Lower leg skin (tissue), 4 donors: Measurements from ENCODE around the gene RGL3. TPM values are rescaled to one million over a fixed set of nuclear protein-coding genes. Genes with fewer than 3 reads are reported as not detected.
"Not testable (repeated sequence)": the region's sequence is repeated elsewhere in the genome, so short reads cannot be mapped to it uniquely, and the experiment has no call there.

Experiments
- DNase-seq, 2 donors: peaks; one replicate each; pipeline ENCODE4 v3.0.0-alpha.2; 2019; ENCODE audit warnings: low spot score in 2 of 2
- H3K4me3 ChIP-seq: fragments of 200-600 bp; sonication (generic); 2 replicates; pipeline ENCODE4 v1.5.1; 2017; ENCODE audit warnings: mild to moderate bottlenecking, low read depth; ENCODE audit not compliant: poor library complexity, severe bottlenecking
- POLR2A ChIP-seq, 2 donors: fragments of 450-650 bp; IDR thresholded peaks; one replicate each; pipeline ENCODE4 v1.6.1; 2016 to 2017; ENCODE audit warnings: antibody characterized with exemption in 2 of 2, mild to moderate bottlenecking in 1 of 2, moderate library complexity in 1 of 2
- WGBS, 2 donors: methylation state at CpG; one replicate each; pipeline ENCODE4 v1.1.5; 2018; 5-methylcytosine and 5-hydroxymethylcytosine counted together
- intact Hi-C: fragments of 100-400 bp; cut with DNase I; formaldehyde crosslinking; loops from one replicate; pipeline ENCODE4 v1.15.0; 2023; ENCODE audit warnings: low total_unique reads
- total RNA-seq, 4 donors: library from RNA; depleted of rRNA; stranded (reverse); fragments of >200 nt; gene quantifications; one replicate each; pipeline ENCODE4 v1.1.0, GENCODE V29; 2016
- TF ChIP-seq, protein P1 (sequence below), 3 donors: fragments of 450-650 bp; IDR thresholded peaks; one replicate each; pipeline ENCODE4 v1.5.1; 2016; ENCODE audit warnings: antibody characterized with exemption in 3 of 3, mild to moderate bottlenecking in 3 of 3, moderate library complexity in 2 of 3

RGL3 gene
- total RNA-seq, 4 donors from 2014 or later = 0.17 to 6.3 (median 1.6) TPM

DNA sequence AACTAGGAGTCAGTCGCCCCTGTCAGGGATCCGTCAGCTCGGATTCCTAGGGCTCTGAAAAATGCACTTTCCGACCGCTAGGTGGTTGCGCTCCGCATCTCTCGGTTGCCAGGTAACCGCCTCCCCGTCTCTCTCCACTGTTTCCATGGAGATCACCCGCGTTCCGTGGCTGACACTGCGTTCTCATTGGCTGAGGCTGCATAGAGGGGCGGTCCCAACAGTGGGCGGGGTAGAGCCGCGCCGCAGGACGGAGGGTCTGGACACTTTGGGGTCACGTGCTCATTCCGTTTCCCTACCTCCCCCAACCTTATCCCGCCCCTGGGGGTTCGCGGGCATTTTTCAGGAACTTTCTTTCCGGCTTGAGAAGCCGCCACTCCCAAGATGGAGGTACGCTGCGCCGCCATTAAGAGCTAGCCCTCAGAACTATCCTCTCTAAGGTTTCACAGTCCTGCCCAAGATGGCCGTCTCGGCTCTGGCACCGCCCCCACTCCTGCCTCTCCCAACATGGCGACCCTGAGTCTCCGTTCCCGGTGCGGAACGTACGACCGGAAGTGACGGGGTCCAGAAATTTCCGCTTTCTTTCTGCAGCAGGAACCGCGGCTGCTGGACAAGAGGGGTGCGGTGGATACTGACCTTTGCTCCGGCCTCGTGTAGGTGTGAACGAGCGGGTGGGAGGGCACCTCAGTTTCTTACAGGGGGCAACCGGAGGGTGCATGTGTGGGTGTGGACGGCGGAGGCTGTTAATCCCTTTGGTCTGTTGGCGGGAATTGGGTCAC, 16.1 kb upstream of the RGL3 start, which contains the start of the genes ODAD3 and PRKCSH:
ODAD3 (minus strand) TSS at position 65 of the 776 bp plus-strand sequence. CDS start 105 bp downstream, outside the sequence.
PRKCSH (plus strand) TSS at position 579 of the 776 bp plus-strand sequence. CDS start 483 bp downstream, outside the sequence.
- peak; percentile 99 for DNase-seq
- intact Hi-C loops = no loop called here
- WGBS, 2 donors = 0 to 1% methylated on average over 50 to 53 of the region's 53 CpGs
- H3K4me3 ChIP-seq = peak within 1 kb of the TSS; percentile 48
- TF ChIP-seq, protein P1, sequence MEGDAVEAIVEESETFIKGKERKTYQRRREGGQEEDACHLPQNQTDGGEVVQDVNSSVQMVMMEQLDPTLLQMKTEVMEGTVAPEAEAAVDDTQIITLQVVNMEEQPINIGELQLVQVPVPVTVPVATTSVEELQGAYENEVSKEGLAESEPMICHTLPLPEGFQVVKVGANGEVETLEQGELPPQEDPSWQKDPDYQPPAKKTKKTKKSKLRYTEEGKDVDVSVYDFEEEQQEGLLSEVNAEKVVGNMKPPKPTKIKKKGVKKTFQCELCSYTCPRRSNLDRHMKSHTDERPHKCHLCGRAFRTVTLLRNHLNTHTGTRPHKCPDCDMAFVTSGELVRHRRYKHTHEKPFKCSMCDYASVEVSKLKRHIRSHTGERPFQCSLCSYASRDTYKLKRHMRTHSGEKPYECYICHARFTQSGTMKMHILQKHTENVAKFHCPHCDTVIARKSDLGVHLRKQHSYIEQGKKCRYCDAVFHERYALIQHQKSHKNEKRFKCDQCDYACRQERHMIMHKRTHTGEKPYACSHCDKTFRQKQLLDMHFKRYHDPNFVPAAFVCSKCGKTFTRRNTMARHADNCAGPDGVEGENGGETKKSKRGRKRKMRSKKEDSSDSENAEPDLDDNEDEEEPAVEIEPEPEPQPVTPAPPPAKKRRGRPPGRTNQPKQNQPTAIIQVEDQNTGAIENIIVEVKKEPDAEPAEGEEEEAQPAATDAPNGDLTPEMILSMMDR (IDR thresholded peaks at IDR 0.05) = peak in 2 of 3 donors; percentile 36 to 99
- TF ChIP-seq POLR2A (IDR thresholded peaks at IDR 0.05) = no peak

DNA sequence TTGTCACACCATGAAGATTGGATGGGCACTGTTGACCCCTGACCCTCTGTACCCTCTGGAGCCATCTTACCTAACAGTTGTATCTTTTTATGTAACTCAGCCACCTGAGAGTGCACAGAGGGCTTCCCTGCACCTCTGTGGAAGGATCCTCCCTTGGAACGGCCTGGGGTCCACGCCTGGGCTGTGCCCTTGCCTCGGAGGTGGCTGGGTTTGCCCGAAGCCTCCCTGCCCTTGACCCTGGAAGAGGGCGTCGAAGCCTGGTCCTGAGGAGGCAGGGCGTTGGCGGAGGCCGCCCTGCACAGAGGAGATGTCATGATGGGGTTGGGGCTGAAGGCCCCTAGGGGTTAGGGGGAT, 15.6 kb upstream of the RGL3 start:
- WGBS, 2 donors = 5% methylated on average over 9 of the region's 9 CpGs
- DNase-seq = no peak
- H3K4me3 ChIP-seq = no peak overlapping the region
- TF ChIP-seq, protein P1 (IDR thresholded peaks at IDR 0.05) = no peak
- intact Hi-C loops = no loop called here

DNA sequence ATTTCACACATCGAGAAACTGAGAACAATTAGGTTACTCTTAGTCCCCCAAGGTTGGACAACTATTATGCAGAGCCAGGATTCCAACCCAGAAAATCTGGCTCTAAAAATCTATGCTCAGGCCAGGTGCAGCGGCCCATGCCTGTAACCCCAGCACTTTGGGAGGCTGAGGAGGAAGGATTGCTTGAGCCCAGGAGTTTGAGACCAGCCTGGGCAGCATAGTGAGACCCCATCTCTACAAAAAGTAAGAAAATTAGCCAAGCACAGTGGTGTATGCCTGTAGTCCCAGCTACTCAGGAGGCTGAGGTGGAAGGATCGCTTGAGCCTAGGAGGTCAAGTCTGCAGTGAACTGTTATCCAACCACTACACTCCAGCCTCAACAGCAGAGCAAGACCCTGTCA, 14.4 kb upstream of the RGL3 start:
- not testable (repeated sequence) for DNase-seq

GRCh38 chr19:11426656-11427055, 7.5 kb upstream of the RGL3 start:
- no peak overlapping the region for H3K4me3 ChIP-seq
- no peak for DNase-seq
- WGBS, 2 donors = 83 to 88% methylated on average over 19 of the region's 19 CpGs
- intact Hi-C loops = no loop called here
- TF ChIP-seq, protein P1 (IDR thresholded peaks at IDR 0.05) = no peak
- no peak for TF ChIP-seq POLR2A (IDR thresholded peaks at IDR 0.05)

More for the DNA sequence above, 14.4 kb upstream of the RGL3 start:
- WGBS, 2 donors = 98% methylated on average over 3 of the region's 3 CpGs
- intact Hi-C loops, H3K4me3 ChIP-seq: not testable (repeated sequence)

DNA sequence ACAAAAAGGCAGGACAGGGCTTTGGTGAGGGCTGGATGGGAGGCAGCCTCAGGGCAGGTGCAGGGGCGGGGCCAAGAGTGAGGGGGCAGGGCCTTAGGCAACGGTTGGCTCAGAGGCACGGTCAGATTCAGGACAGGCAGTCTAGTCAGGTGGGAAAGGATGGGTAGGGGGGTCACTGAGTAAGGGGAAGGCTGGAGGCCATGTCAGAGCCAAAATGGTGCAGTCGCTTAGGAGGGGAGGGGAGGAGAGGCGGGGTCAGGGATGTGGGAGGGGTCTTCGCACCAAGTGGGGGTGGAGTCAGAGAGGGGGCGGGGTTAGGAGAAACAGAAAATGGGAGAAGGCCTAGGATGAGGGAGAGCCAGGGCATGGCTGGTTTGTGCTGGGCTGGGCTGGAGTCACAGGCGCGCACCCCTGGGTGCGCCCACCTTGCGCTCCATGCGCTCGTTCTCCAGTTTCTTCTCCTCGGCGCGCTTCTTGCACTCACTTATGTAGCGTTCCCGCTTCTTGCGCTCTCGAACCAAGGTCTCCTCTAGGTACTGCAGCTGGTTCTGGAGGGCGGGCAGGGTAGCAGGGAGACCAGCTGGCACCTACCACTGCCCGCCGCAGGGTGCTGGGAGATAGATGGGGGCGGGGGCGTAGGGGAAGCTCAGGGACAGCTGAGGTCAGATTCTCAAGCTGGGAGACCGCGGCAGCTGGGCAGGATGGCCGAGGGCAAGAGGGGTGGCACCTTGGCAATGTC, 6.8 kb upstream of the RGL3 start:
- intact Hi-C loops = no loop called here
- no peak overlapping the region for H3K4me3 ChIP-seq
- no peak for DNase-seq
- TF ChIP-seq POLR2A (IDR thresholded peaks at IDR 0.05) = no peak
- TF ChIP-seq, protein P1 (IDR thresholded peaks at IDR 0.05) = no peak
- 87 to 88% methylated on average over 28 of the region's 28 CpGs for WGBS, 2 donors

- 20 to 25% methylated on average over 19 to 21 of the region's 22 CpGs for WGBS, 2 donors
- no peak overlapping the region for H3K4me3 ChIP-seq
- no peak for TF ChIP-seq POLR2A (IDR thresholded peaks at IDR 0.05)
- no peak for DNase-seq
- intact Hi-C loops = no loop called here
These were observed 4.7 kb upstream of the RGL3 start for GRCh38 chr19:11423791-11424181.
